Measurements from ENCODE around the gene BCL2L15. TPM values are rescaled to one million over a fixed set of nuclear protein-coding genes. Genes with fewer than 3 reads are reported as not detected.
A peak's percentile ranks its signal among the peaks of the same experiment; 100 is the strongest.

BCL2L15 gene
- total RNA-seq, 1 experiment from 2014 or later = 0.17 TPM

DNA sequence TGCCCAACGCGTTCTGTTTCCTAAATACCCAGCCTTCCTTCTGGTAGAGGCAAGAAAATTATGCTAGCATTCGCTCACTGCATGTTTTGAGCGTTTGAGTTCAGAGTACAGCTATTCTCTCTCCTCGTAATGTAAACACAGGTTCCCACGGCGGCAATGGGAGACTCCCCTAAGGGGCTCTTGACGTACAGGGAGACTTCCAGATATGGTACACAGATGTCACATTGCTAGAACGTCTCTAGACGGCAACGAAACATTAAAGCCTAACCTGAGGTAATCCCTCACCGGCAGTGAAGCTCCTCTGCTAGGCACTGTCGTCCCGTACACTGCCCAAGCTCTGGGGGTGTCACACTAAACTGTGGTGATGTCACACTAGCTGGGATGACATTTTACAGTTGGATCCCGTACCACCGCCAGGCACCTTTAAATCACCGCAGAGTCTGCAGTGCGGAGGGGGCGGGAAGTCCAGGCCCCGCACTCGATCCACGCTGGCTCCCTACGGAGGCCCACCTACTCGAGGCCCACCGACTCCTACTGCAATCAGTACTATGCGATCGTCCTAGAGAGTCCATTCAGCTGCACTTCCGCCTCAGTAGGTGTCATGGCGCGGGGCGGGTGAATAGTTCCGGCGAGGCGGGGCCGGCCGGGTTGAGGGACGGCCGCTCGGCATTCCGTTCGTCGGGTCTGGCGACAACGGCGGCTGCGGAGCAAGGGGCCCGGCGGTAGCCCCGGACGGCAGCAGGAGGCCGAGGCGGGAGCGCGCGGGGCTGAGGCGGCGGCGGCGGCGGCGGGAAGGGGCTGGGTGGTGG, 41.8 kb upstream of the BCL2L15 start, which contains the start of gene HIPK1 (continued):
- TF ChIP-seq, protein P1, sequence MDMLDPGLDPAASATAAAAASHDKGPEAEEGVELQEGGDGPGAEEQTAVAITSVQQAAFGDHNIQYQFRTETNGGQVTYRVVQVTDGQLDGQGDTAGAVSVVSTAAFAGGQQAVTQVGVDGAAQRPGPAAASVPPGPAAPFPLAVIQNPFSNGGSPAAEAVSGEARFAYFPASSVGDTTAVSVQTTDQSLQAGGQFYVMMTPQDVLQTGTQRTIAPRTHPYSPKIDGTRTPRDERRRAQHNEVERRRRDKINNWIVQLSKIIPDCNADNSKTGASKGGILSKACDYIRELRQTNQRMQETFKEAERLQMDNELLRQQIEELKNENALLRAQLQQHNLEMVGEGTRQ (CRISPR knock-in tag; IDR thresholded peaks at IDR 0.05) = no peak
- TF ChIP-seq, protein P2, sequence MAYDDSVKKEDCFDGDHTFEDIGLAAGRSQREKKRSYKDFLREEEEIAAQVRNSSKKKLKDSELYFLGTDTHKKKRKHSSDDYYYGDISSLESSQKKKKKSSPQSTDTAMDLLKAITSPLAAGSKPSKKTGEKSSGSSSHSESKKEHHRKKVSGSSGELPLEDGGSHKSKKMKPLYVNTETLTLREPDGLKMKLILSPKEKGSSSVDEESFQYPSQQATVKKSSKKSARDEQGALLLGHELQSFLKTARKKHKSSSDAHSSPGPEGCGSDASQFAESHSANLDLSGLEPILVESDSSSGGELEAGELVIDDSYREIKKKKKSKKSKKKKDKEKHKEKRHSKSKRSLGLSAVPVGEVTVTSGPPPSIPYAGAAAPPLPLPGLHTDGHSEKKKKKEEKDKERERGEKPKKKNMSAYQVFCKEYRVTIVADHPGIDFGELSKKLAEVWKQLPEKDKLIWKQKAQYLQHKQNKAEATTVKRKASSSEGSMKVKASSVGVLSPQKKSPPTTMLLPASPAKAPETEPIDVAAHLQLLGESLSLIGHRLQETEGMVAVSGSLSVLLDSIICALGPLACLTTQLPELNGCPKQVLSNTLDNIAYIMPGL (CRISPR knock-in tag; IDR thresholded peaks at IDR 0.05) = peak; percentile 83
- 0 out of 2 replicates have a peak, but pooled peaks have one; percentile 44 for TF ChIP-seq SMAD3 (CRISPR knock-in tag; IDR thresholded peaks at IDR 0.05; ENCODE audit: borderline replicate concordance)
- peak; percentile 89 for TF ChIP-seq FOXK1 (CRISPR knock-in tag; IDR thresholded peaks at IDR 0.05)
- peak; percentile 78; the same call in 1 of the 2 replicates for TF ChIP-seq ETV6 (CRISPR knock-in tag; IDR thresholded peaks at IDR 0.05)
- TF ChIP-seq ATF1 (CRISPR knock-in tag; IDR thresholded peaks at IDR 0.05) = no peak
- TF ChIP-seq, protein P3, sequence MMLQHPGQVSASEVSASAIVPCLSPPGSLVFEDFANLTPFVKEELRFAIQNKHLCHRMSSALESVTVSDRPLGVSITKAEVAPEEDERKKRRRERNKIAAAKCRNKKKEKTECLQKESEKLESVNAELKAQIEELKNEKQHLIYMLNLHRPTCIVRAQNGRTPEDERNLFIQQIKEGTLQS (CRISPR knock-in tag; conservative IDR thresholded peaks at IDR 0.05) = no peak
- TF ChIP-seq TEAD1 (CRISPR knock-in tag; IDR thresholded peaks at IDR 0.05) = peak; percentile 92
- TF ChIP-seq, protein P4, sequence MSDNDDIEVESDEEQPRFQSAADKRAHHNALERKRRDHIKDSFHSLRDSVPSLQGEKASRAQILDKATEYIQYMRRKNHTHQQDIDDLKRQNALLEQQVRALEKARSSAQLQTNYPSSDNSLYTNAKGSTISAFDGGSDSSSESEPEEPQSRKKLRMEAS (CRISPR knock-in tag; IDR thresholded peaks at IDR 0.05) = peak; percentile 81
- TF ChIP-seq, protein P5, sequence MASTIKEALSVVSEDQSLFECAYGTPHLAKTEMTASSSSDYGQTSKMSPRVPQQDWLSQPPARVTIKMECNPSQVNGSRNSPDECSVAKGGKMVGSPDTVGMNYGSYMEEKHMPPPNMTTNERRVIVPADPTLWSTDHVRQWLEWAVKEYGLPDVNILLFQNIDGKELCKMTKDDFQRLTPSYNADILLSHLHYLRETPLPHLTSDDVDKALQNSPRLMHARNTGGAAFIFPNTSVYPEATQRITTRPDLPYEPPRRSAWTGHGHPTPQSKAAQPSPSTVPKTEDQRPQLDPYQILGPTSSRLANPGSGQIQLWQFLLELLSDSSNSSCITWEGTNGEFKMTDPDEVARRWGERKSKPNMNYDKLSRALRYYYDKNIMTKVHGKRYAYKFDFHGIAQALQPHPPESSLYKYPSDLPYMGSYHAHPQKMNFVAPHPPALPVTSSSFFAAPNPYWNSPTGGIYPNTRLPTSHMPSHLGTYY (CRISPR knock-in tag; IDR thresholded peaks at IDR 0.05) = no peak
- TF ChIP-seq, protein P6, sequence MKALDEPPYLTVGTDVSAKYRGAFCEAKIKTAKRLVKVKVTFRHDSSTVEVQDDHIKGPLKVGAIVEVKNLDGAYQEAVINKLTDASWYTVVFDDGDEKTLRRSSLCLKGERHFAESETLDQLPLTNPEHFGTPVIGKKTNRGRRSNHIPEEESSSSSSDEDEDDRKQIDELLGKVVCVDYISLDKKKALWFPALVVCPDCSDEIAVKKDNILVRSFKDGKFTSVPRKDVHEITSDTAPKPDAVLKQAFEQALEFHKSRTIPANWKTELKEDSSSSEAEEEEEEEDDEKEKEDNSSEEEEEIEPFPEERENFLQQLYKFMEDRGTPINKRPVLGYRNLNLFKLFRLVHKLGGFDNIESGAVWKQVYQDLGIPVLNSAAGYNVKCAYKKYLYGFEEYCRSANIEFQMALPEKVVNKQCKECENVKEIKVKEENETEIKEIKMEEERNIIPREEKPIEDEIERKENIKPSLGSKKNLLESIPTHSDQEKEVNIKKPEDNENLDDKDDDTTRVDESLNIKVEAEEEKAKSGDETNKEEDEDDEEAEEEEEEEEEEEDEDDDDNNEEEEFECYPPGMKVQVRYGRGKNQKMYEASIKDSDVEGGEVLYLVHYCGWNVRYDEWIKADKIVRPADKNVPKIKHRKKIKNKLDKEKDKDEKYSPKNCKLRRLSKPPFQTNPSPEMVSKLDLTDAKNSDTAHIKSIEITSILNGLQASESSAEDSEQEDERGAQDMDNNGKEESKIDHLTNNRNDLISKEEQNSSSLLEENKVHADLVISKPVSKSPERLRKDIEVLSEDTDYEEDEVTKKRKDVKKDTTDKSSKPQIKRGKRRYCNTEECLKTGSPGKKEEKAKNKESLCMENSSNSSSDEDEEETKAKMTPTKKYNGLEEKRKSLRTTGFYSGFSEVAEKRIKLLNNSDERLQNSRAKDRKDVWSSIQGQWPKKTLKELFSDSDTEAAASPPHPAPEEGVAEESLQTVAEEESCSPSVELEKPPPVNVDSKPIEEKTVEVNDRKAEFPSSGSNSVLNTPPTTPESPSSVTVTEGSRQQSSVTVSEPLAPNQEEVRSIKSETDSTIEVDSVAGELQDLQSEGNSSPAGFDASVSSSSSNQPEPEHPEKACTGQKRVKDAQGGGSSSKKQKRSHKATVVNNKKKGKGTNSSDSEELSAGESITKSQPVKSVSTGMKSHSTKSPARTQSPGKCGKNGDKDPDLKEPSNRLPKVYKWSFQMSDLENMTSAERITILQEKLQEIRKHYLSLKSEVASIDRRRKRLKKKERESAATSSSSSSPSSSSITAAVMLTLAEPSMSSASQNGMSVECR (CRISPR knock-in tag; IDR thresholded peaks at IDR 0.05; ENCODE audit: borderline replicate concordance) = peak; percentile 89
- 0 out of 2 replicates have a peak, but pooled peaks have one; percentile 28 for TF ChIP-seq FOXJ3 (CRISPR knock-in tag; IDR thresholded peaks at IDR 0.05; ENCODE audit: borderline replicate concordance)
- TF ChIP-seq GABPB1 (CRISPR knock-in tag; IDR thresholded peaks at IDR 0.05) = peak; percentile 79
- TF ChIP-seq SP1 (CRISPR knock-in tag; conservative IDR thresholded peaks at IDR 0.05) = peak; percentile 96

DNA sequence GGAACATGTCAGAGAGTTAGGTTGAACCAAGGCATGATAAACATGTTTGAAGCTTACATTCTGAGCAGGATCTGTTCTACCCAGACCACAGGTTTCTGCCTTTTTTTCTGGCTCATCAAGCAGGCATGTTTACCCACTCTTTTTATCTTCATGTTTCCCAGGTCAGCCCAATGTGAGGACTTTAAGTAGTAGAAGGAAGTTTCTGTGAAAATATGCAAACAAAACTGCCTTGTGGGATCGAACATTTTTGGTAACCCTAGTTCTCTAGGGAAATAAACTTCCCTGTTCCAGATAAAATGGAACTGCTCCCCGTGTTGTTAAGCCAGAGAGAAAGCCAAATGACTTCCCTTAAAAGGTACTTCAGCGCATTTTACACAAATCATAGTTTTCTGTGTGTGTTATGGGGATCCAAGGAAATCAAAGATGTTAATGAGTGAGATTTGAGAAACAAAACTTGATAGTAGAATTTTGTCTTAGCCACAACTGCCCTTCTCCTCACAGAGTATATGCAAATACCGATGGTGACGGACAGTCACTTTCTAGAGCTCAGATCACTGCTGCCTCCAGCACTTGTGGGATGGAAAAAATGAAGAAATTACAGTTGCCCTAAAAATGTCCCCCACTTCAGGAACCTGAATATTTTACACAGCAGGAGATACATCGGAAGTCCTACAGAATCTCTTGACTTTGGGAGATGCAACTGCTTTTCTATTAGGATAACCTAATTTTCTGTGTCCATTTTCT, 41.0 kb upstream of the BCL2L15 start:
- H3K27ac Mint-ChIP-seq = no peak overlapping the region
- peak overlapping the region; percentile 93 for H3K4me3 Mint-ChIP-seq

More for the DNA sequence above, 41.0 kb upstream of the BCL2L15 start:
- Mint-ChIP-seq H3K4me1 (peaks cover 36% of the 10 kb centered on the region), H3K27me3 (ENCODE audit: low read depth) (peaks cover 23% of the 10 kb centered on the region), H3K9me3 (no peaks in the 10 kb centered on the region), H3K36me3 (no peaks in the 10 kb centered on the region)
- DNase-seq (ENCODE audit: low spot score) (no peak), ATAC-seq (no peak)
- POLR2A ChIA-PET = interaction anchor here (0.6 to 2.7 kb wide), 4 partner anchors 10 to 334 kb away, joined by 3 to 23 read pairs (median 4); partner anchors contain the start of genes AP4B1 and DCLRE1B
- TF ChIP-seq, protein P7, sequence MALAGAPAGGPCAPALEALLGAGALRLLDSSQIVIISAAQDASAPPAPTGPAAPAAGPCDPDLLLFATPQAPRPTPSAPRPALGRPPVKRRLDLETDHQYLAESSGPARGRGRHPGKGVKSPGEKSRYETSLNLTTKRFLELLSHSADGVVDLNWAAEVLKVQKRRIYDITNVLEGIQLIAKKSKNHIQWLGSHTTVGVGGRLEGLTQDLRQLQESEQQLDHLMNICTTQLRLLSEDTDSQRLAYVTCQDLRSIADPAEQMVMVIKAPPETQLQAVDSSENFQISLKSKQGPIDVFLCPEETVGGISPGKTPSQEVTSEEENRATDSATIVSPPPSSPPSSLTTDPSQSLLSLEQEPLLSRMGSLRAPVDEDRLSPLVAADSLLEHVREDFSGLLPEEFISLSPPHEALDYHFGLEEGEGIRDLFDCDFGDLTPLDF (CRISPR knock-in tag; IDR thresholded peaks at IDR 0.05) = no peak
- no peak for TF ChIP-seq ZNF219 (CRISPR knock-in tag; IDR thresholded peaks at IDR 0.05; ENCODE audit: borderline replicate concordance)
- CTCF ChIA-PET = interaction anchor here (0.6 to 3.4 kb wide), 3 partner anchors 23 to 93 kb away, joined by 3 to 19 read pairs (median 4); partner anchors contain the start of genes AP4B1 and DCLRE1B

All from WTC11 (cell line).